GM12878 (cell line): ENCODE results near the gene TOMM6. TPM values are rescaled to one million over a fixed set of nuclear protein-coding genes. Genes with fewer than 3 reads are reported as not detected.
A peak's percentile ranks its signal among the peaks of the same experiment; 100 is the strongest.

Experiments used
- BACH1 ChIP-seq: fragments of 450-650 bp; IDR thresholded peaks from 2 replicates; pipeline ENCODE4 v1.6.1; 2017; ENCODE audit warnings: mild to moderate bottlenecking, borderline replicate concordance
- E4F1 ChIP-seq: fragments of 450-650 bp; IDR thresholded peaks from 2 replicates; pipeline ENCODE4 v1.6.1; 2018; ENCODE audit warnings: borderline replicate concordance, mild to moderate bottlenecking; ENCODE audit not compliant: partially characterized antibody
- HDGF ChIP-seq: fragments of 450-650 bp; IDR thresholded peaks from 2 replicates; pipeline ENCODE4 v1.6.1; 2016; ENCODE audit warnings: antibody characterized with exemption
- KLF5 ChIP-seq: fragments of 450-650 bp; IDR thresholded peaks from 2 replicates; pipeline ENCODE4 v1.6.1; 2014; ENCODE audit warnings: mild to moderate bottlenecking; ENCODE audit not compliant: partially characterized antibody
- MAX ChIP-seq: IDR thresholded peaks from 2 replicates; pipeline ENCODE4 v1.6.1; 2012; ENCODE audit warnings: low read depth, low read length, improper control_type of control experiment
- MTA3 ChIP-seq: IDR thresholded peaks from 2 replicates; pipeline ENCODE4 v1.6.1; 2012; ENCODE audit warnings: low read length, inconsistent platforms, borderline replicate concordance
- NFYA ChIP-seq: IDR thresholded peaks from 2 replicates; pipeline ENCODE4 v1.6.1; 2011; ENCODE audit warnings: low read depth, mild to moderate bottlenecking, low read length, improper control_type of control experiment, borderline replicate concordance
- RFX5 ChIP-seq: IDR thresholded peaks from 2 replicates; pipeline ENCODE4 v1.6.1; 2011; ENCODE audit warnings: low read depth, low read length, improper control_type of control experiment
- SP1 ChIP-seq: IDR thresholded peaks from one replicate; pipeline ENCODE4 v1.6.1; 2011; ENCODE audit warnings: low read depth, low read length
- TAF1 ChIP-seq: IDR thresholded peaks from 2 replicates; pipeline ENCODE4 v1.6.1; 2011; ENCODE audit warnings: mild to moderate bottlenecking, low read depth, low read length, borderline replicate concordance
- TCF12 ChIP-seq: IDR thresholded peaks from 2 replicates; pipeline ENCODE4 v1.6.1; 2011; ENCODE audit warnings: low read depth, mild to moderate bottlenecking, low read length
- ZNF24 ChIP-seq: fragments of 450-650 bp; IDR thresholded peaks from 2 replicates; pipeline ENCODE4 v1.6.1; 2017; ENCODE audit warnings: antibody characterized with exemption, mild to moderate bottlenecking
- ZNF687 ChIP-seq: fragments of 450-650 bp; IDR thresholded peaks from 2 replicates; pipeline ENCODE4 v1.6.1; 2017; ENCODE audit warnings: mild to moderate bottlenecking, moderate library complexity
- ZSCAN29 ChIP-seq: fragments of 450-650 bp; IDR thresholded peaks from 2 replicates; pipeline ENCODE4 v1.6.1; 2017; ENCODE audit warnings: mild to moderate bottlenecking, moderate library complexity
- polyA plus RNA-seq, 11 experiments: library from polyadenylated mRNA; depleted of rRNA in 4 of 11; unstranded in 6 of 11; stranded (reverse) in 5 of 11; fragments of >200 nt; fragmentation: Nextera tagmentation in 4 of 11; fragmentation: Illumina TruSeq in 1 of 11; extraction: Ambion mirVana in 4 of 11; extraction: Trizol in 1 of 11; gene quantifications; 1 replicate in 1 of 11; 2 replicates in 10 of 11; pipeline versions ENCODE4 v1.2.1 to v1.2.3, GENCODE V29; 2011 to 2016; ENCODE audit warnings: inconsistent platforms in 2 of 11, missing spikeins in 2 of 11, low read depth in 1 of 11
- total RNA-seq, 4 experiments: library from RNA; depleted of rRNA in 3 of 4; stranded (reverse); fragments of >200 nt in 3 of 4; fragmentation: Illumina TruSeq in 1 of 4; extraction: Trizol in 1 of 4; gene quantifications; 2 replicates each; pipeline versions ENCODE4 v1.2.1 to v1.2.3, GENCODE V29; 2013 to 2021
- TF ChIP-seq, protein P1 (sequence below): fragments of 150-350 bp; IDR thresholded peaks from 2 replicates; pipeline ENCODE4 v1.6.1; 2016; ENCODE audit warnings: low read depth, low read length
- TF ChIP-seq, protein P2 (sequence below): fragments of 450-650 bp; IDR thresholded peaks from 2 replicates; pipeline ENCODE4 v1.6.1; 2018; ENCODE audit warnings: mild to moderate bottlenecking, low read depth, moderate library complexity; ENCODE audit not compliant: partially characterized antibody

TOMM6 gene
- total and polyA plus RNA-seq, 10 of the 15 experiments (the other 5 are each of a cell fraction or from before 2014, with no cell fraction given) = 206 to 746 (median 448) TPM

GRCh38 chr6:41779788-41780550 lies 7.5 kb upstream of the TOMM6 start, which contains the start of gene FRS3 (continued):
- TF ChIP-seq, protein P1, sequence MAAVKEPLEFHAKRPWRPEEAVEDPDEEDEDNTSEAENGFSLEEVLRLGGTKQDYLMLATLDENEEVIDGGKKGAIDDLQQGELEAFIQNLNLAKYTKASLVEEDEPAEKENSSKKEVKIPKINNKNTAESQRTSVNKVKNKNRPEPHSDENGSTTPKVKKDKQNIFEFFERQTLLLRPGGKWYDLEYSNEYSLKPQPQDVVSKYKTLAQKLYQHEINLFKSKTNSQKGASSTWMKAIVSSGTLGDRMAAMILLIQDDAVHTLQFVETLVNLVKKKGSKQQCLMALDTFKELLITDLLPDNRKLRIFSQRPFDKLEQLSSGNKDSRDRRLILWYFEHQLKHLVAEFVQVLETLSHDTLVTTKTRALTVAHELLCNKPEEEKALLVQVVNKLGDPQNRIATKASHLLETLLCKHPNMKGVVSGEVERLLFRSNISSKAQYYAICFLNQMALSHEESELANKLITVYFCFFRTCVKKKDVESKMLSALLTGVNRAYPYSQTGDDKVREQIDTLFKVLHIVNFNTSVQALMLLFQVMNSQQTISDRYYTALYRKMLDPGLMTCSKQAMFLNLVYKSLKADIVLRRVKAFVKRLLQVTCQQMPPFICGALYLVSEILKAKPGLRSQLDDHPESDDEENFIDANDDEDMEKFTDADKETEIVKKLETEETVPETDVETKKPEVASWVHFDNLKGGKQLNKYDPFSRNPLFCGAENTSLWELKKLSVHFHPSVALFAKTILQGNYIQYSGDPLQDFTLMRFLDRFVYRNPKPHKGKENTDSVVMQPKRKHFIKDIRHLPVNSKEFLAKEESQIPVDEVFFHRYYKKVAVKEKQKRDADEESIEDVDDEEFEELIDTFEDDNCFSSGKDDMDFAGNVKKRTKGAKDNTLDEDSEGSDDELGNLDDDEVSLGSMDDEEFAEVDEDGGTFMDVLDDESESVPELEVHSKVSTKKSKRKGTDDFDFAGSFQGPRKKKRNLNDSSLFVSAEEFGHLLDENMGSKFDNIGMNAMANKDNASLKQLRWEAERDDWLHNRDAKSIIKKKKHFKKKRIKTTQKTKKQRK = no peak
- TF ChIP-seq KLF5 = no peak
- no peak for TF ChIP-seq NFYA
- no peak for TF ChIP-seq MTA3
- TF ChIP-seq TCF12 = no peak
- TF ChIP-seq TAF1 = peak; percentile 30; the same call in 1 of the 2 replicates
- no peak for TF ChIP-seq E4F1
- peak; percentile 32; the same call in 1 of the 2 replicates for TF ChIP-seq MAX
- no peak for TF ChIP-seq RFX5
- TF ChIP-seq SP1 = peak; percentile 64
- peak; percentile 70 for TF ChIP-seq ZNF24
- peak; percentile 95 for TF ChIP-seq HDGF
- peak; percentile 53; the same call in 1 of the 2 replicates for TF ChIP-seq BACH1
- TF ChIP-seq, protein P2, sequence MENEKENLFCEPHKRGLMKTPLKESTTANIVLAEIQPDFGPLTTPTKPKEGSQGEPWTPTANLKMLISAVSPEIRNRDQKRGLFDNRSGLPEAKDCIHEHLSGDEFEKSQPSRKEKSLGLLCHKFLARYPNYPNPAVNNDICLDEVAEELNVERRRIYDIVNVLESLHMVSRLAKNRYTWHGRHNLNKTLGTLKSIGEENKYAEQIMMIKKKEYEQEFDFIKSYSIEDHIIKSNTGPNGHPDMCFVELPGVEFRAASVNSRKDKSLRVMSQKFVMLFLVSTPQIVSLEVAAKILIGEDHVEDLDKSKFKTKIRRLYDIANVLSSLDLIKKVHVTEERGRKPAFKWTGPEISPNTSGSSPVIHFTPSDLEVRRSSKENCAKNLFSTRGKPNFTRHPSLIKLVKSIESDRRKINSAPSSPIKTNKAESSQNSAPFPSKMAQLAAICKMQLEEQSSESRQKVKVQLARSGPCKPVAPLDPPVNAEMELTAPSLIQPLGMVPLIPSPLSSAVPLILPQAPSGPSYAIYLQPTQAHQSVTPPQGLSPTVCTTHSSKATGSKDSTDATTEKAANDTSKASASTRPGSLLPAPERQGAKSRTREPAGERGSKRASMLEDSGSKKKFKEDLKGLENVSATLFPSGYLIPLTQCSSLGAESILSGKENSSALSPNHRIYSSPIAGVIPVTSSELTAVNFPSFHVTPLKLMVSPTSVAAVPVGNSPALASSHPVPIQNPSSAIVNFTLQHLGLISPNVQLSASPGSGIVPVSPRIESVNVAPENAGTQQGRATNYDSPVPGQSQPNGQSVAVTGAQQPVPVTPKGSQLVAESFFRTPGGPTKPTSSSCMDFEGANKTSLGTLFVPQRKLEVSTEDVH = no peak
- TF ChIP-seq ZSCAN29 = 0 out of 2 replicates have a peak, but pooled peaks have one; percentile 25
- TF ChIP-seq ZNF687 = no peak
